Left lobe of liver (tissue), 2 donors: ENCODE data around the gene TAF9B. TPM values are rescaled to one million over a fixed set of nuclear protein-coding genes. Genes with fewer than 3 reads are reported as not detected.
"Not testable (repeated sequence)": the region's sequence is repeated elsewhere in the genome, so short reads cannot be mapped to it uniquely, and the experiment has no call there.

ENCODE experiments used
- ATAC-seq: fragments of 200-7000 bp; cut with Tn5 transposase; one replicate; pipeline ENCODE4 v1.9.1; 2020; ENCODE audit warnings: mild to moderate bottlenecking, moderate library complexity
- DNase-seq: peaks from one replicate; pipeline ENCODE4 v3.0.0-alpha.2; 2020; ENCODE audit warnings: low spot score
- total RNA-seq: library from RNA; stranded (reverse); gene quantifications from one replicate; pipeline ENCODE4 v1.2.1, GENCODE V29; 2021
- donor health status: DM: no; HTN: no; CAD: no; lungs with moderate emphysema.
- donor health status: DM: no; HTN: yes; CAD: no.

Gene TAF9B
- total RNA-seq, 1 donor from 2014 or later = 3.0 TPM

DNA sequence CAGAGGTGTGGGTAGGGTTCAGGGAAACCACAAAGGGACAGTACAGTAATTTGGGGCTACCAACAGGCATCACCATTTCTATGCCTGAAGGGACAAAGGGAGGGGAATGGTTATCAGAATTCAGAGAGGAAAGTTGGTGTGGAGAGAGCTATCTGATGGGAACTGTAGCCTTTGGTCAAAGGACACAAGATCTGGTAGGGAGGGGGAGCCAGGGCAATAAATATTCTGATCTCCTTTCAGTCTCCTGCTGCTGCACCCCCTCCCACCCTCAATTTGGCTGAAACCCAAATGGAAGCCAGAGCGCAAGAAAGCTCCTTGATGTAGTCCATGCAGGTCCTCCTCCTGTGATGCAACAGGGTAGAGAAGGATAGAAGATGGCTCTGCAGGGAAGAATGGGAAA lies 20.8 kb downstream of the TAF9B start:
- DNase-seq = no peak
- peak; percentile 44 for ATAC-seq

DNA sequence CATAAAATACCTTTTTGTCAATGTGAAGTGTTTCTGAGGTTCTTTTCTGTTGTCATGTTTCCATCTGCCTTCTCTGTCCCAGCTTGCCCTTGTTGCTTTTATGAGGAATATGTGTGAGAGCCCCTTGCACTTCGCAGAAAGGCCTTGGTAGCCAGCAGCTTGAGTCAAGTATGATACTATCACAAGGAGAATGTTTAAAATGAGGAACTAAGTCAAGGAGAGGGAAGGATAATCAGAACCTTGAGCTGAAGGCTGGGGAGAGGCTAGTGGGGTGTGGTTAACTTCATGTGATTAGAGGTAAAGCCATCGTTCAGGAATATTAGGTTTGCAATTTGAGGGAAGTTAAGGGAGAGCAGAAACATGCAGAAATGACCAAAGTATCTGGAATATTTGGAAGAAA lies 22.7 kb downstream of the TAF9B start:
- no peak for DNase-seq
- ATAC-seq = no peak

DNA sequence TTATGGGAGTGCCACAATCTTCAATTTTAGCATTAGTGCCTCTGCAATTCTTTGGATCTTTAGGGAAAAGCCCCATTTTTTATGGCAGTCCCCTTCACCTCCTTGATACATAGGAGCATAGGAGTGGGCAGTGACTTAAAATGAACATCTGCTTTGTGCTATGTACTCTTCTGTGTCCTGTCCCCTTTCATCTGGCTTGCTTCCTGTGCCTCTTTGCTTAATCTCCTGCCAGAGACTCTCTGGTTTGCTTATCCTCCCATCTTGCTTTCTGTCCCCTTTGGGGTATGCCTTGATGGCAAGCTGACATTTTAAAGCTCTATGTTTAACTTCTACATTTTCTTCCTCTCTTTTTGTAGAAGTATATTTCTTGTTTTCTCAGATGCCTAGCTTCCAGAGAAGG lies 23.1 kb downstream of the TAF9B start:
- ATAC-seq (no peak), DNase-seq (no peak)

DNA sequence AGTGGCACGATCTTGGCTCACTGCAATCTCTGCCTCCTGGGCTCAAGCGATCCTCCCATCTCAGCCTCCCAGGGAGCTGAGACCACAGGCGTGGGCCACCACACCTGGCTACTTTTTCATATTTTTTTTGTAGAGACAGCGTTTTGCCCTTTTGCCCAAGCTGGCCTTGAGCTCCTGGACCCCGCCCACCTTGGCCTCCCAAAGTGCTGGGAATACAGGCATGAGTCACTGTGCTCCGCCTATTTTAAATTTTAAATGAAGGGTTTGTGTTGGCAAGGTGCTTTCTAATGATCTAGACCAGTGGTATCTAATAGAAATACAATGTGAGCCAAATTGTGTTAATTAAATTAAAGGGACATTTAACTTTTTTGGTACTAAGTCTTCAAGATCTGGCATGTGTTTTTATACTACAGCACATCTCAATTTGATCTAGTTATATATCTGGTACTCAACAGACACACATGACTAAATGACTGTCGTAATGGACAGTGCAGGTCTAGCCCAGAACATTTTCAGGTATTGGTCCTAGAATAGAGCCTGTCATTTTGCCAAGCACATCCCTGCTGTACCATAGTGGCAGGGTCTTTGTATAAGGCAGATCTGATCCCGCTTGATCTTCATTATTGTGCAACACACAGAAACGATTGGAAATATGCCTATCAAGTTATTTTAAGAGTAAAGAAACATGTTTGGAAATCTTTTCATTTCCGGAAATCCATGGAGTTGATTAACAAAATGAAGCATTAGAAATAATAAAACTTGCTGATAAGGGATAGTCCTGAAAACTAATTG lies 28.1 kb downstream of the TAF9B start:
- DNase-seq = peak; percentile 50
- peak; percentile 80 for ATAC-seq

DNA sequence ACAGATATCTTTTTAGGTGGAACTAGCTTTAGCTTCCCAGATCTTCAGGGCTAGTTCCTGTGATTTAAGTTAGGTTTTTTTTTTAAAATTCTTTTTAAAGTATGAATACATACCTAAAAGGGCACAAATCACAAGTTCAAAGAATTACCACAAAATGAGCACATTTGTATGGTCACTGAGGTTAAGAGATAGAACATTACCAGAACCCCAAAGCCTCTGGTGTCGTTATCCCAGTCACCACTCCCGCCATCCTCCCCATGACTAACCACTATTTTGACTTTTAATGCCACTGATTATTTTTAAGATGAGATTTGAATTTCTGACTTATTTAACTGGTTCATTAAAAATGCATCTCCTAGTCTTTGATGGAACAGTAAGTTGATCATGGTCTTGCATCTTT lies 30.0 kb downstream of the TAF9B start:
- ATAC-seq (no peak), DNase-seq (no peak)

DNA sequence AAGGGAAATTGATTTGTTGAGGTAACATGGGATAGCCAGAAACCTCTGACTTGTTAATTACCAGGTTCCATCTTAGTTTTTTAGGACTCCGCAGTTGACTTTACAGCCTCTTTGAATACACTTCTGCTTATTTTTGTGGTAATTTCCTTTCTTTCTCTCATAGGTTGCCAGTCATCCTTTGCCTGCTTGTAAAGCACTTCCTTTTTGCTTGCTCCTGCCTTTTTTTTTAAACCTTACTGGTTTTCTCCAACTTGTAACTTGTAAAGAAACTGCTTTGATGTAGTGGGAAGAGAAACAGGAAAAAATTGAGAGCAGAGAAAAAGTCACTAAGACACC lies 32.8 kb downstream of the TAF9B start:
- ATAC-seq (no peak), DNase-seq (no peak)

DNA sequence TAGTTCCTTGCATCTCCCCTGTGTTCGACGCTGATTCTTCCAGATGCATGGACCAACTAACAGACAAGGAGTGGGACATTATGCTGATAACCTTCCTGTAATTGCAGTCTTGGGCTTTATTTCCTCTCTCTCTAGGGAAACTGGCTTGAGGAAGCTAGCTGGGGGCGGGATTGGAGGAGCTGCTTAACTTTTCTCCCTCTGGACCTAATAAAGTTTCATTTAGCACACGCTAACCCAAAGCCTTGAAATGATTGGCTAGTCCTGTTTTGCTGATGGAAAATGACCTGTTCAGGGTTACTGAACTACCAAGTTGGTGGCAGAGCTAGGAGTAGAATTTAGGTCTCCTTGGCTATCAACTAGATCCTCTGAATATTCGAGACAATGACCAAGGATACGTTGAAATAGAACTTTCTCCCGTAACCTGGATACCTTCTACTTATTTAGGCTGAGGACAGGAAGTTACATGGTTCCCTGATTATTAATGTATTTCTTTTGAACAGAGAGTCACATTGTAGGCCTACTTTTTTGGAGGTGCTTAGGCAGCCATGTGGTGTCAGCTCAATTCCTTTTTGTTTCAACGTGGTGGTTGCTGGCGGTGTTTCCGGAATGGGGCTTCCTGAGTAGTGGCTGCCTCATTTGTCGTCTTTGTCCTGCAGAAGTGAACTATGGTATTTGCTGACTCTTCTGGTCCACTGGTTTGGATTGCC lies 33.4 kb downstream of the TAF9B start:
- no peak for DNase-seq
- no peak for ATAC-seq

DNA sequence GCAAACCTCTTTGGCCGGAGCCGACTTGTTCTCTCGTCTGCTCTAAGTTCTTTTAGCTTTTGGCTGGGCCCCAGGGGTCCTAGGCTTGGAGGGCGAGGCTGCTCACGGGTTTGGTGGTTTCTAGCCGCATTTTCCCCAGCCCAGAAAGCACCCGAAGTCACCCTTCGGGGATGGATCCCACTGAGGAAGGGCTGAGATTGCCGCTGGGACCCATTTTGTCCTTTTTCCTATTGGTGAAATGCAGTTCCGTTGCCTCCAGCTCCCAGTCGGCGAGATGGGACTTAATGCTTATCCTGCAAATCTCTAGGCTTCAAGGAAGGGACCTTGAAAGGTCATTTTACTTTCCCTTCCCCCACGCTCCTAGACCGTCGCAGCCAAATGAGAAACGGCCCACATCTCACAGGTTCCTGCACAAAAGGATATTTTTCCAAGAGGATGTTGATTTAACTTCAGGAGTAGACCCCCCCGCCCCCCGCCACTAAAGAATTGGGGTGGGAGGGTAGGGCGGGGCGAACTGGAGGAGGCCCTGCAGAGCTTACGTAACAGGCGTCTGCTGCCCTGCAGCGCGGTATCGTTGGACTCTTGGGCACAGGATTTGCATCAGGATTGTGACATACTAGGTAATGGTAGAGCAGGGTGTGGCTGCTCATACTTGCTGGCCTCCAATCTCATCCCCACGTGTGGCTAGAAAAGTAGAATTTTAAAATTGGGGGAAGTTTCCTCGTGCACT lies 34.8 kb downstream of the TAF9B start:
- DNase-seq (peak; percentile 75), ATAC-seq (peak; percentile 76)

DNA sequence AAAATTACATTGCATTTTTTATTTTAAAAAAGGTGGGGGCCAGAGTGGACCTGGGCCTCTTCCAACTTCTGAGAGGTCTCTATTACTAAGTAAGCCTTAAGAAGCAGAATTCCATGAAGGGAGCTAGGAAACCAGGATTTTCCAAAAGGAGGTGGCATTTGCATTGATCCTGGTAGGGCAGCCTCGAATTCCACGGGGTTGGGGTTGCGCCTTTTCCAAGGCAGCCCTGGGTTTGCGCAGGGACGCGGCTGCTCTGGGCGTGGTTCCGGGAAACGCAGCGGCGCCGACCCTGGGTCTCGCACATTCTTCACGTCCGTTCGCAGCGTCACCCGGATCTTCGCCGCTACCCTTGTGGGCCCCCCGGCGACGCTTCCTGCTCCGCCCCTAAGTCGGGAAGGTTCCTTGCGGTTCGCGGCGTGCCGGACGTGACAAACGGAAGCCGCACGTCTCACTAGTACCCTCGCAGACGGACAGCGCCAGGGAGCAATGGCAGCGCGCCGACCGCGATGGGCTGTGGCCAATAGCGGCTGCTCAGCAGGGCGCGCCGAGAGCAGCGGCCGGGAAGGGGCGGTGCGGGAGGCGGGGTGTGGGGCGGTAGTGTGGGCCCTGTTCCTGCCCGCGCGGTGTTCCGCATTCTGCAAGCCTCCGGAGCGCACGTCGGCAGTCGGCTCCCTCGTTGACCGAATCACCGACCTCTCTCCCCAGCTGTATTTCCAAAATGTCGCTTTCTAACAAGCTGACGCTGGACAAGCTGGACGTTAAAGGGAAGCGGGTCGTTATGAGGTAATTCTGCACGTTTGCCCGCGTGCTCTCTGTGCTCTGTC lies 35.6 kb downstream of the TAF9B start, which contains the start of gene PGK1:
PGK1 (plus strand) TSS at position 626 of the 824 bp plus-strand sequence; CDS start at position 719, 93 bp downstream.
- DNase-seq (peak; percentile 96), ATAC-seq (peak; percentile 95)

DNA sequence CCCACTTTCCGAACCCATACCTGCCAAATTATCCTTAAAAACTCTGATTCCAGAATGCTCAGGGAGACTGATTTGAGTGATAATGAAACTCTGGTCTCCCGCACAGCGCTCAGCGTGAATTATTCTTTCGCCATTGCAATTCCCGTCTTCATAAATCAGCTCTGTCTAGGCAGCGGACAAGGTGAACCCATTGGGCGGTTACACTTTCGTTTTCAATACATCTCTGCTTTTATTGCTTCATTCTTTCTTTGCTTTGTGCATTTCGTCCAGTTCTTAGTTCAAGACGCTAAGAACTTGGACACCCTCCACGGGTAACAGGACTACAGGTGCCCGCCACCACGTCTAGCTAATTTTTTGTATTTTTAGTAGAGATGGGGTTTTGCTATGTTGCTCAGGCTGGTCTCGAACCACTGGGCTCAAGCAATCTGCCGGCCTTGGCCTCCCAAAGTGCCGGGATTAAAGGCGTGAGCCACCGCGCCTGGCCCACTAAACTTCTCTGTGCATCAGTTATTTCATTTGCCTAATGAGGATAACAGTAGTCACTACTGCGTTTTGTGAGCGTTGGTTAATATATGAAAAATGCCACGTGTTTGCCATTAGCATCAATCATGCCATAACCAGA lies 36.3 kb downstream of the TAF9B start:
- DNase-seq (no peak), ATAC-seq (no peak)

DNA sequence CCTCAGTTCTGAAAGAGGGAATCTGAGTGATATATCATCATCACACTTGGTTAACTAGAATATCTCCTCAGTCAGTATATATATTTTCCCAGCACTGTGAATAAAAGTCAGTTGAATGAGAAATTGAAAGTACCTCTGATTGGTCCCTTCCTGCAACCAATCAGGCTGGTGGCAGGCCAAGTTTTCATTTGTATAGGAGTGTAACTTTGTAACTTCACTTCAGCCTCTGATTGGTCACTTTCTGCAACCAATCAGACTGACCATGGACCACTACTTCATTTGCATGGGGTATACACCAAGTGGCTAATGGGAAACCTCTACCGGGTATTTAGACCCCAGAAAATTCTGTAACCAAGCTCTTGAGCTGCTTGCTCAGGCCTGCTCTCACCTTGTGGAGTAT lies 37.4 kb downstream of the TAF9B start:
- DNase-seq (no peak), ATAC-seq (no peak)

DNA sequence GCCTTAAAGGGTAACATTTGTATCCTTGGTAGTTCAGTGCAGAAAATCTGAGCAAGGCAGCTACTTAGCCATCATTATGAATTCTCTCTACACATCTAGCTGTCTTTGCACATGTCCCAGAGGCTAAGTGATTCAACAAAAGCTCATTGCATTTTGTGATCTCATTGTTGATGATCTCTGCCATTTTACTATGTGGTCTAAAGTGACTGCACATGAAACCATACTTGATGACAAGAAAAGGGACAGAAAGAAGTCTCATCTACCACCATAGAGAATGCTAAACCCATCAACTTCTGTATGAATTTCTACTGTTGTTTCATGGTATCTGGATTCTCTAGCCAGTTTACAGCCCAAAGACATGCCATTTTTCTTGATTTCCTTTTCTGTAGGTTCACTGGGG lies 41.3 kb downstream of the TAF9B start:
- ATAC-seq = no peak
- no peak for DNase-seq

DNA sequence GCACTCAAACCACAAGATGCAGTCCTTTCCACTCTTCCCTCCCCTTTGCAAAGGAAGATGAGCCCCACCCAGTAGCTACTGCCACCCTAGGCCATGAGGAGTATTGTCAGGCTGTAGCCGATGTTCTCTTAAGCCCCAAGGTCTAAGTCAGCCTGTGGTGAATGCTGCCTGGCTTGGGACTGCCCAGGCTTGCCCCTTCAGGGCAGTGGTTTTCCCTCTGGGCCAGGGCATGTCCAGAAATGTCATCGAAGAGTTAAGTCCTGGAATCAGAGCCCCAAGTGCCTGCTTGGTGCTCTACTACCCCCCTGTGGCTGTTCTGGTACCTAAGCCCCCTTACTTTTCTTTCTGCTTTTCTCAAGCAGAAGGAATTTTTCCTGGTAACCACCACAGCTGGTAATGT lies 47.2 kb downstream of the TAF9B start:
- DNase-seq (no peak), ATAC-seq (no peak)

DNA sequence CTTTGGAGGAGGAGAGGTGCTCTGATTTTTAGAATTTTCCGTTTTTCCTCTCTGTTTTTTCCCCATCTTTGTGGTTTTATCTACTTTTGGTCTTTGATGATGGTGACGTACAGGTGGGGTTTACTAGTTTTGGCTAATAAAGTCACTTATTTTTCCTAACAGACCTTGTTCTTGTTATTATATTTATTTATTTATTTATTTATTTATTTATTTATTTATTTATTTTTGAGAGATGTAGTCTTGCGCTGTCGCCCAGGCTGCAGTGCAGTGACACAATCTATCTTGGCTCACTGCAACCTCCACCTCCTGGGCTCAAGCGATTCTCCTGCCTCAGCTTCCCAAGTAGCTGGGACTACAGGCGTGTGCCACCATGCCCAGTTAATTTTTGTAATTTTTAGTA lies 58.0 kb downstream of the TAF9B start:
- not testable (repeated sequence) for DNase-seq

More for the DNA sequence above, 58.0 kb downstream of the TAF9B start:
- ATAC-seq = not testable (repeated sequence)

Other genes starting within 250 kb of the TAF9B start
- 75.0 TPM for gene MAGT1, start 244.2 kb downstream of the TAF9B start, total RNA-seq
- gene COX7B, start 240.2 kb downstream of the TAF9B start, total RNA-seq = 146 TPM
- gene ATP7A, start 229.0 kb downstream of the TAF9B start, total RNA-seq = 2.3 TPM
- not detected for gene PGAM4, start 170.0 kb downstream of the TAF9B start, total RNA-seq
- 158 TPM for gene PGK1, start 35.4 kb downstream of the TAF9B start, total RNA-seq
- 0.25 TPM for gene CYSLTR1, start 188.0 kb upstream of the TAF9B start, total RNA-seq